Urothelium cell line (cell line): Measurements from ENCODE around the gene NBPF11.
"Not testable (repeated sequence)": the region's sequence is repeated elsewhere in the genome, so short reads cannot be mapped to it uniquely, and the experiment has no call there.

Experiments used
- DNase-seq: peaks from one replicate; pipeline ENCODE4 v3.0.0; 2011; ENCODE audit warnings: low spot score, mixed read lengths
- FAIRE-seq: peaks from 2 replicates; lab custom pipeline; 2011; peaks lifted over from hg19 to GRCh38; lab: Jason Lieb, UNC

NBPF11 gene, protein sequence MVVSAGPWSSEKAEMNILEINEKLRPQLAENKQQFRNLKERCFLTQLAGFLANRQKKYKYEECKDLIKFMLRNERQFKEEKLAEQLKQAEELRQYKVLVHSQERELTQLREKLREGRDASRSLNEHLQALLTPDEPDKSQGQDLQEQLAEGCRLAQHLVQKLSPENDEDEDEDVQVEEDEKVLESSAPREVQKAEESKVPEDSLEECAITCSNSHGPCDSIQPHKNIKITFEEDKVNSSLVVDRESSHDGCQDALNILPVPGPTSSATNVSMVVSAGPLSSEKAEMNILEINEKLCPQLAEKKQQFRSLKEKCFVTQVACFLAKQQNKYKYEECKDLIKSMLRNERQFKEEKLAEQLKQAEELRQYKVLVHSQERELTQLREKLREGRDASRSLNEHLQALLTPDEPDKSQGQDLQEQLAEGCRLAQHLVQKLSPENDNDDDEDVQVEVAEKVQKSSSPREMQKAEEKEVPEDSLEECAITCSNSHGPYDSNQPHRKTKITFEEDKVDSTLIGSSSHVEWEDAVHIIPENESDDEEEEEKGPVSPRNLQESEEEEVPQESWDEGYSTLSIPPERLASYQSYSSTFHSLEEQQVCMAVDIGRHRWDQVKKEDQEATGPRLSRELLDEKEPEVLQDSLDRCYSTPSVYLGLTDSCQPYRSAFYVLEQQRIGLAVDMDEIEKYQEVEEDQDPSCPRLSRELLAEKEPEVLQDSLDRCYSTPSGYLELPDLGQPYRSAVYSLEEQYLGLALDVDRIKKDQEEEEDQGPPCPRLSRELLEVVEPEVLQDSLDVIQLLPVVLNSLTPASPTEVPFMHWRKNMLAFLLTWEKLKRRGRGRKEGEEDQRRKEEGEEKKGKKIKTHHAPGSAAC

DNA sequence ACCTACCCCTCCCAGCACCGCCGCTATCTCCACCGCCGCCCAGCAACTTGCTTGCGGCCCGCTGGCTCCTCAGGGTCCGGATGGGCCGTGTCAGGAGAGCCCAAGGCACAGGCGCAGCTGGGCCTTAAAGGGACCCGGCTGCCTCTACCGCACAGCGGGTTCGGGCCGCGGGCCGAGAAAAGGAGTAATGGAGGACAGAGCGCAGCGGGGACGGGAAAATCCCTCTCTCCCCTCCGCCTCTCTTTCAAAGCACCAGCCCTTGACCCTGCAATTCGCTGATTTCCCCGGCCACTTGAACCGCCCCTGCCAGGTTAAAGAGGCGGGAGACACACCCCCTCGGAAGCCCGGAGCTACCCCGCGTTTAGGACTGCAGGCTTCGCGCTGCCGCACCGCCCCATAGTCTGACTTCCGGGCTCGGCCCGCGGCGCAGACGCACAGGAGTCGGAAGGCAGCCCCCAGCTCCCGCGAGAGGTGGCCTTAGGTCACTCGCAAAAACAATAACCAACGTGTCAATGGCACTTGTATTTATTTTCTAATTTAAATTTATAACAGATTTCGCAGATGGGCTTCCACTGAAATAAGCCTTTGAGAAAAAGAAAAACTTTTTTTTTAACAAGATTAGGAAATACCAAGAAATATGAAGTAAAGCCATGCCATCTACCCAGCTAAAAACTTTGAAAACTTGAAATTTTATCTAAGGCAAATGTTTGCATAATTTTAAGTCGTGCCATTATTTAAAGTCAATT lies at the start of gene NBPF11:
NBPF11 (minus strand) TSS at position 371 of the 746 bp plus-strand sequence. CDS start 25,278 bp downstream, outside the sequence.
- not testable (repeated sequence) for DNase-seq

DNA sequence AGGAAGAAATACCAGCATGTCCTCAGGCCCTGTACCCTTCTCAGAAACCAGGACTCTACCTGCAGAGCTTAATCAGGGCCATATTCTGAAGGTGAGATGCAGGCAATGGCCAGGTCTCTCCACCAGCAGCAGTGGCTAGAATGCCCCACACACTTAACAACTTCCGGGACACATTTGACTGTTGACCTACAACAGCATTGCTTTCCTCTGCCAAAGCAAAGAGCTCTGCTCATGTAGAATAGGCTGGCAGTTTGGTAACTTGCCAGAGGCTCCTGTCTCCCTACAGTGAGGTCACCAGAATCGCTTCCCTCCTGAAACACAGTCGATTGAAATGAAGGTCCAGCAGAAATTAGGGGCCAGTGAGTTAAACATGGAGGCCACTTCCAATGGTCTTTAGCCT lies 45.3 kb upstream of the NBPF11 start:
- not testable (repeated sequence) for FAIRE-seq, DNase-seq

More for the DNA sequence above, at the start of gene NBPF11:
- not testable (repeated sequence) for FAIRE-seq

DNA sequence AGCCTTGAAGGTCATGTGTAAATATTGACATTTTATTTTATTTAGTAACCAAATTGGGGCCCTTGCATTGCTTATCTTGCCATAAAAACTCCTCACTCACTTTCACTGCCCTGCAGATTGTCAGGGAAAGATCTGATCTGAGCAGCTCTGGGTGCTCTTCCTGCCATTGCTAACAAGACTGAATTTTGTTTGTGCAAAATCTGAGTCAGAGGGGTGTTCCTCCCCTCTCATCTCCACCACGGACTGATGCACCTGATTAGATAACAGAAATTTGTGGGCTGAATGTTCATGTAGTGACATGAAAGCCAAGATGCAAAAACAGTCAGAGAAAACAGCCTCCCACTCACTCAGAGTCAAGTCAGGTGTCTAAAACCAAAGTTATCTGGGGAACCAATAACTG lies 44.9 kb upstream of the NBPF11 start:
- DNase-seq, FAIRE-seq: not testable (repeated sequence)

DNA sequence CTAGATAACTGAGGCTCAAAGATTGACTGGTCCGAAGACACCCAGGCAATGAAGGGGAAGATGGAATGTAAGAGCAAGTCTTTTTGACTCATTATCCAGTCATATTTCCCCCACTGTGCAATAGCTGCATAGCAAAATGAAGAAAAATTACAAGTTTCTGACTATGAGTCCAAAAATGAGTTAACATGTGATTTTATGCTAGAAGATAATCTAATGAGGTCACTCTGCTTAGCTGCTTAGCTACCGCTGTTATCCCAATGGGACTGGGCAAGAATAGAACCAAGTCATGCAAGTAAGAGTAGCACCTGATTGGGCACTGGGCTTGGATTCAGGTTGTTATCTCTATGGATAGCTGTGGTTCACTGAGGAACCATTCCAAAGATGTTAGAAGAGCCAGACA lies 43.0 kb upstream of the NBPF11 start:
- not testable (repeated sequence) for FAIRE-seq, DNase-seq

DNA sequence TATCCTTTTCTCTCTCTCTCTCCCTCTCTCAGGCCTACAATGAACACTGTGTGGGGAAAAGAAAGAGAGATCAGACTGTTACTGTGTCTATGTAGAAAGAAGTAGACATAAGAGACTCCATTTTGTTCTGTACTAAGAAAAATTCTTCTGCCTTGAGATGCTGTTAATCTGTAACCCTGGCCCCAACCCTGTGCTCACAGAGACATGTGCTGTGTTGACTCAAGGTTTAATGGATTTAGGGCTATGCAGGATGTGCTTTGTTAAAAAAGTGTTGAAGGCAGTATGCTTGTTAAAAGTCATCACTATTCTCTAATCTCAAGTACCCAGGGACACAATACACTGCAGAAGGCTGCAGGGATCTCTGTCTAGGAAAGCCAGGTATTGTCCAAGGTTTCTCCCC lies 36.7 kb upstream of the NBPF11 start:
- FAIRE-seq, DNase-seq: not testable (repeated sequence)

DNA sequence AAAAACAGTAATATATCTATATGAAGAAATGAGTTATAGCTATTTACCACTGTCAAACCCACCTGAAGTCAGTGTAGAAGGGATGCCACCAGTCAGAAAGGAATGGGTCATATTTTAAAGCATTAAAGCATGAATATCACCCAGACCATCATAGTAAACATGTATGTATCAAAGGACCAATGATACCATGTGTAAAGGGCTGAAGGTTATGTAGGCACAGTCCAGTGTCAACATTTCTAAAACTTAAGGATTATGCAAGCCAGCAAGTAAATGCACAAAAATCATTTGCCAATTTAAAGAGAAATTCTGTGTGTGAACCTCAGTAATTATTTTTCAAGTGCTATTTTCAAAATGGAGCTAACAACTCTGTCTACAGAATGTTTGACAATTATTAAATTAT lies 26.6 kb upstream of the NBPF11 start:
- DNase-seq, FAIRE-seq: not testable (repeated sequence)

DNA sequence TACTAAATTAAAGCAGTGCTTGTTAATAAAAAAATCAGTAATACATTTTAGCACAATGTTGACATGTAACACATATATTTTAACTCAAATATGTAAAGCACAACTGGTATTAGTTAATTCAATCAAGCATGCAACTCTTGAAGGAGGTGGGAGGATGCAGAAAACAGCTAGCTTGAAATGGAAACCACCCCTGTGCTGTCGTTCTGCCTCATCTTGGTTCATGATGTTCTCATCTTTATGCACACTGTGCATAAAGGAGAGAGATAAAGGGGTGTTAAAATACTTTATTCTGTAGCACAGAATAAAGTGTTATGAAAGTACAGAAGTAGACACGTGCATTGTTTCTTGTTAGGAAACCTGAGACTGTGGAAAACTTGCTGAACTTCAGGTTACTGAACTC lies 23.3 kb upstream of the NBPF11 start:
- not testable (repeated sequence) for DNase-seq, FAIRE-seq

DNA sequence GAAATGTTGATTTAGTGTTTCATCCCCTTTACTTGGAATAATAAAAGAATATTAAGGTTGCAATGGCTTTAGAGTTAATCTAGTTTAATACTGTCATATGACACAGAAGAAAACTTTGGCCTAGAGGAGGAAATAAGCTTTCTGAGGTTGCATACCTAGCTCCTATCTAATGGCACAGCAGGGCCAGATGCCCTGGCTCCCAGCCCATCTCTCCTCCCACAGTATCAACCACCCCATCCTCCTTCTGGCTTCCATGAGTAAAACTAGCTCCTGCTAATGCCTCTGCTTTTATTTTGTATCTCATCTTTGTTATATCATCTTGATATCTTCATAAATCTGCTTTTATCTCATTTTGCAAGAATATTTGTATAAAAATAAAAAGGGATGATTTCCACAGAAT lies 19.9 kb upstream of the NBPF11 start:
- DNase-seq, FAIRE-seq: not testable (repeated sequence)

DNA sequence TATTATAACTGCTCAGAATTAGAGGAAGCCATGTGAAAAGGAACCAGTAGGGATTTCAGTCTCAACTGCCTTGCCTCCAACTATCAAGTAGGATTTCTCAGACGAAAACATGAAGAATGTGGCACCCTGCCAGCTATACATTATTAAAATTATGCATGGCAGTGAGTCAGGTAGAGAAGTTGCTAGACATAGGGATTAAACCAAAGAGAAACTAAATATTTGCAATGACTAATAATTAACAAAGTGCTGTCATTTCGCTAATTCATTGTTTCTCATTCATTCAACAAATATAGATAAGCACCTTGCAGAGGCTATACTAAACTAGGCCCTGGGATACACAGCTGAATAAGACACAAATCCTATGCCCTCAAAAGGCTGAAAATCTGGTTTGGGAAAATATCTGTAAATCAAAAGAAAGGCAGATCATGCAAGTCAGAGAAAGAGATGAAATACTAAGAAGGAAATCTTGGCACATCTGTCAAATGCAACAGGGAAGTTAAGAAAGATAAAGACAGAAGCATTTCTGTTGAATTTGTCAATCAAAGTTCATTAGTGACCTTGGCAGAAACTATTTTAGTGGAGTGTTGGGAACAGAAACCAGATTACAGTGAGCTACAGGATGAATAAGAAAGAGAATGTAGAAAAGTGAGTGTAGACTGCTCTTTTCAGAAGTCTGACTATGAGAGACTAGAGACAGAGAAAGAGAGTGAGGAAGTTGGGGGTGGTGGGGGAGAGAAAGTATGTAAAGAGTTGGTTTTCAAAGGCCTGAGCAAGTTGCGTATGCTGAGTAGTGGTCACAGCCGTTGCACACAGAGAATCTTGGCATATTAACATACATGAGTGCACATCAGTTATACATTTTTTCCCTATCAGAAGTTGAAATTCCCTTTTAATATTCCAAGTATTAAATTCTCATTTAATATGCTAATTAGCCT lies 14.7 kb upstream of the NBPF11 start:
- DNase-seq (no peak), FAIRE-seq (no peak)

DNA sequence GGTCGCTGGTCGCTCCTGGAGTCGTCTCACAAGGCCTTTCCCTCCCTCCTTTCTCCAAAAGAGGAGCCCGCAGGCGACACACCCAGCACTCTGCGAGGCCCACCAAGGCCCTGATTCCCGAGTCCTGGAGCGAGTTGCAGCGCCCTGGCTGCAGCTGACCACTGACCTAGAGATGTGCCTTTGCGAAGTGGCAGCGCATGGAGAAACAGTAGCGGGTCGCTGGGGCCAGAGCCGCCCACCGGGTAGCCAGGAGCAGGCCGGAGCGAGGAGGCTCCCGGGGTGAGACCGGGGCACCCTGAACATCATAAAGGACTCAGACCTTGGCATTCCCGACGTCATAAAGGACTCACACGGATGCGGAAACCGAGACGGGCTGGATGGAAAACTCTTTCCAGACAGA lies 10.3 kb upstream of the NBPF11 start:
- peak; percentile 44 for FAIRE-seq
- no peak for DNase-seq

DNA sequence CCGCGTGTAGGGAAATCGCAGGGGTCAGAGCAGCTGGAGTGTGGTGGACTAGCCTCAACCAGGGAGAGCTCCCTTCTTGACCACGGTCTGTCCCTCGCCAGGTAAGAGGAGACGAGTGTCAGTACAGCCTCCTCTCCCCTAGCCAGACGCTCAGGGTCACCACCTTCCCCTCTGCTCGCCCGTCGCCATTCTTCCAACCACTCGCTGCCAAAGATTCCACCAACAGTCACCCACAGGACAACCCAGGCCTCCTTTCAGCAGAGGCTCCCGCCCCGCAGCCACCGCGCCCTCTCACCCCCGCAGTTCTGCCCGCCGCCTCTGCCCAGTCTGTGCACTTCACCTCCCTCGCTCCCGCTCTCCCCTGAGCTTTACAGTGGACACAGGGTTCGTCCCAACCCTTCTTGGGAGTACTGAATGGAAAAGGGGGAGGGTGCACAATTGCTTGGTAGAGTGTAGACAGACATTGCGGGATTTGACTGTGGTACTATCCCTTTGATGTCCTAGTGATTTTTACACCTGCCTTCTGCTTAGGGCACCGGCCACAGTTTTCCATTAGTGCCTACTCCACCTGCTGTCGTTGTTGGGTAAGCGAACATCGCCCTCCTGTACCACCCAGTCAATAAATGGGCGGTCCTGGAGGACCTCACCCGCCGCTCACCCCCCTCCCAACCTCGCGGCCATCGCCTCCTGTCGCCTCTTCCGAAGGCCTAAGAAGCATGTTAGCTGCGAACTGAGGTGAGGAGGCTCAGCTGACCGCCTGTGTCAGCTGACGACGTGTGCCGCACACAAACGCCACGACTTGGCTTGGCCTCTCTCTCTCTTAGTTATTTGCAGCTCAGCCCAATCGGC lies 9.2 kb upstream of the NBPF11 start:
- DNase-seq (no peak), FAIRE-seq (no peak)

DNA sequence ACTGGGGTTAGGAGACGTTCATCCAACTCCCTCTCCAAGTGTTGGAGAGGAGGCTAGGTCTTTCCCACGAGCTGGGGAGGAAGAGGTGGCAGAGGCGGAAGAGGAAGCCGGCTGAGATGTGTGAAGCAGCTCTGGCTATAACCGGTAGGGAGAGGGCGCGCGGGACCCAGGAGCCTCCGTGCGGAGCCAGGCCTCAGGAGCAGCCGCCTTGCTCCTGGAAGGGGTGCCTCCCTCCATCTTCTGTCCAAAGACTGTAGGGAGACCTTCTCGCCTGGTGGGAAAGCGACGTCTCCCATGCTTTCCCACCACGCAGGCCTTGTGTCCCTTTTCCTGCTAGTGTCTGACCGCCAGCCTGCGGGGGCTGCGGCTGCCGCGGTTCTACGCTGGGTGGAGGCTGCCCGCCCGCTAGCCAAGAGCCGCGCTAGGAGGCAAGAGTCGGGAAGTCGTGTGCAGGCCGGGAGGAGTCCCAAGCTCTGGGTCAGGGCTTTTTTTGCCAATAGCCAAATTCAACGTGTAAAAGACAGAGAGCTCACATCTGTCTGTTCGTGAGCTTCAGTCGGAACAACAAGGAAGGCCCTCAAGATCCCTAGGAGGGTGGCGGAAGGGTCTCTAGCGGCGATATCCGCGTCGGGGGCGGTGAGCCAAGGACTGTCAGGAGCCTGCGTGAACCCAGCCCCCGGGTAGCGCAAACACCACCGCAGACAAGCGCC lies 8.4 kb upstream of the NBPF11 start:
- FAIRE-seq = no peak
- DNase-seq = no peak

DNA sequence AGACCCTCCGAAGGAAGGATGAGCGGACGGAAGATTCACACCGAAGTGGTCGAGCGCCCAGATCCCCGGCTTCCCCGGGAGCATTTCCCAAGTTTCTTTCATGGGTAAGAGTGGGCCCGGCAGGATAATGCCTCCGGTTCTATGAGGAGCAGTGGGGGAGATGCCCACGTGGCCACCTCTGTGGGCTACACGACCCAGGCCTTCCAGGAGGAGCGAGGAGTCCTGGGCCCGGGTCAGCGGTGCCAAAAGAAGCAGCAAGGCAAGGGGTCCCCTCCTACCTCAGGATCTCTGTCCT lies 7.9 kb upstream of the NBPF11 start:
- no peak for FAIRE-seq
- no peak for DNase-seq

DNA sequence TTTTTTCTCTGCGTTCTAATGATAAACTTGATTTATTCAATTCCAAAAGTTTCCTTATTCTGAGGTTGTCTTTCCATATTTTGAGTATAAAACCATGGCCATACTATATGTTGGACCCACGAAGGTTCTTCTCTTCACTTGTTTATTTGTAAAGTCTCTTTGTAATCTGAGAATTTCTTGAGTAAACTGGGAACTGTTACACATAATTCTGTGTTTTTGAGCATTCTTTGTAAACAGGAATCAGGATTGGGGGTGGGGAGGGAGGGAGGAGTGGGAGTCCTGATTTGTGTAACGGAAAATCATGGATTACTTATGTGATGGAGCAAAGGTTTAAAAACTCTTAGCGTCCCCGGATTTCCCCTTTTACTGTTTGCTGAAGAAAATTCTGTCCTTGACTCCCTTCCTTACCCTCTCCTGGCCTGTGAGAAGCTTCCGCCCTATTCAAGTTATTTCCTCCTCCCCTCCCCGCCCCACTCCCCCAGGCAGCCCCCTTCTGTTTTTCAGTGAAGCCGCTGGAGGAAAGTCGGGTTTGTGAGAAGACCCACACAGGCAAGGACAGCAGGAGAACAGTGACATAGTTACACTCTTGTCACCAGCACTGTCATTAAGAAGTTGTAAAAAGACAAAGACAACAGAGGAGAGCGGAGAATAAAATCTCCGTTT lies 6.4 kb upstream of the NBPF11 start:
- DNase-seq (no peak), FAIRE-seq (no peak)

DNA sequence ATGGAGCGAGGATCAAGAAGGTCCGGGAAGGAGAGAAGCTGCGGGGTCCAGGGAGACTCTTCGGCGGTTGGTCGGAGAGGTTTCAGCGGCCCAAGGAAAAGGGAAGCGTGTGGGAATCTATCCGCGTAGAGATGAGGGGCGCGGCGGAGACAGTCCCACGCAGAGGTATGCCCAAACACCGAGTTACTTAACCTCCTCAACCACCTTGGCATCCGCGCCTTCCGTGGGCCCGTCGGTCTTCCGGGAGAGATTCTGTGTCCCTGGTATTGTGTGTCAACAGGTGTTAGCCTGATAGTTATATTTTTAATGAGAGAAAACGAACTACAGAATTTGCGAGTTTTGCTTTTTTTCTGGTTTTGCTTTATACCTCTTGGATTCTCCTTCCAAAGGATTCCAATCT lies 5.7 kb upstream of the NBPF11 start:
- not testable (repeated sequence) for FAIRE-seq, DNase-seq

DNA sequence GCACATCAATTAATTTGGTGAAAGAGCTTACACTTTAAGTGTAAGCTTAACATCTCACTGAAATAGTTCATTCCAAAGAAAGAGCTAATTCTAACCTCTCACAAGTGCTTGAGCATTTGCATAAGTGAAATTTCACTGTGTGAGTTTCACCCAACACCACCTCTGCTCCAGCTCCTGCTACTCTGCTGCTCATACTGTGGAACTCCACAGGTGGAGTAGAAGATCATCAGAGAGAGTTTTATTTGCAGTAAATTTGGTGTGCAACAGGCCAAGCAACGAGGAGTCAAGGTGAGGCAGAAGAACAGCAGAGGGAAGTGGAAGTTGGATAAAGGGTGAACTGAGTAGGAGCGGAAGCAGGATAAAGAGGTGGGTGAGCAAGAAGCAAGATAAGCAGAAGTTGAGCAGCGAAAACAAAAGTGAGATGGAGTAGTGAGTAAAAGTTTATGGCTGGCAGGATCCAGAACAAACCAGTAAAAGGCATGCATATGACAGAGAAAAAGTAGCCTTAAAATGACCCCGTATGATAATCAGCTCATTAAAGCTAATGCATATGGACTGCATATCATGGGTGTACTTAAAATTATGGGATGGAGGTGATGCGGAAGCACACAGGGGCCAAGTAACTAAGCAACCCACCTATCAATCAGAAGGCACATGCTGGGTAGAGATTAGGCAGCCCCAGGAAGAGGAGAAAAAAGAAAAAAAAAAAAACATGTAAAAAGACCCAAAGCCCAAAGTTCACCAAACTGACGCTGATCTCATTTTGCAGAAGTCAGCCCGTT lies 3.6 kb upstream of the NBPF11 start:
- DNase-seq, FAIRE-seq: not testable (repeated sequence)

DNA sequence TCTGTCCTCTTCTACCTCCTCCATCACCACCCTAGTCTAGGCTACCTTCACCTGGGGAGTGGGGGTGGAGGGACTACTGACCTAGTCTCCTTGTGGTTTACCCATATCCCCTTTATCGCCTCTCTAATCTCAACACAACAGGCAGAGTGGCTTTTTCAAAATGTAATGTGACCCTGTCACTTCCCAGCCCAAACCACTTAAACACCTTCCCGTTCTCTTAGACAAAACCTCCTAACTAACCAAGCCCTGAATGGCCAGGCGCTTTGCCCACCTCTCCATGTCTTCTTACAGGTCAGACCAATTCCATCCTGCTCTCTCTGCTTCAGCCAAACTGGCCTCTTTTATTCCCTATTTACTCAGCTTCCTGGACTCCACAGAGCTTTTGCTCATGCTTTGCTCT lies 714 bp upstream of the NBPF11 start:
- DNase-seq, FAIRE-seq: not testable (repeated sequence)
